ENCODE results near the gene VPREB3.

DNA sequence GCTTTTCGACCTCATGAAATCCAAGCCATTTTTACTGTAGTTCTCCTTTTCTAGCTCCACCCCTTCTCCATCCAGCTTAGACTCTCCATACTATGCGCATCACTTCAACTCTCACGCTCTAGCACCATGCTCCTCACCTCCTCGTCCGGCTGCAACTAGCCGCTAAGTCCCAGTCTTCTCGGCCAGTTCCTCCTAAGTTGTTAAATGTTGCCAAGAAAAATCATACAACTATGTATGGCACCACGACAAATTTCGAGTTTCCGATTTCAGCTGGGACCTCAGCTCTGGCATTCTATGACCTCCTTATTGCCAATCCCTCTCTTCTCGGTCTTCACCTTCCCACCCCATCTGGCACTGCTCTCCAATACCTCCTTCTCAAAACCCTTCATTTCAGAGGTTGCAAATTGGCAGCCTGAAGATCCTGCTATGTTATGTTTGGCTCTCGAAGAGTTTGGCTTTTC, 4.4 kb downstream of the VPREB3 start:
- TF ChIP-seq, protein P1, sequence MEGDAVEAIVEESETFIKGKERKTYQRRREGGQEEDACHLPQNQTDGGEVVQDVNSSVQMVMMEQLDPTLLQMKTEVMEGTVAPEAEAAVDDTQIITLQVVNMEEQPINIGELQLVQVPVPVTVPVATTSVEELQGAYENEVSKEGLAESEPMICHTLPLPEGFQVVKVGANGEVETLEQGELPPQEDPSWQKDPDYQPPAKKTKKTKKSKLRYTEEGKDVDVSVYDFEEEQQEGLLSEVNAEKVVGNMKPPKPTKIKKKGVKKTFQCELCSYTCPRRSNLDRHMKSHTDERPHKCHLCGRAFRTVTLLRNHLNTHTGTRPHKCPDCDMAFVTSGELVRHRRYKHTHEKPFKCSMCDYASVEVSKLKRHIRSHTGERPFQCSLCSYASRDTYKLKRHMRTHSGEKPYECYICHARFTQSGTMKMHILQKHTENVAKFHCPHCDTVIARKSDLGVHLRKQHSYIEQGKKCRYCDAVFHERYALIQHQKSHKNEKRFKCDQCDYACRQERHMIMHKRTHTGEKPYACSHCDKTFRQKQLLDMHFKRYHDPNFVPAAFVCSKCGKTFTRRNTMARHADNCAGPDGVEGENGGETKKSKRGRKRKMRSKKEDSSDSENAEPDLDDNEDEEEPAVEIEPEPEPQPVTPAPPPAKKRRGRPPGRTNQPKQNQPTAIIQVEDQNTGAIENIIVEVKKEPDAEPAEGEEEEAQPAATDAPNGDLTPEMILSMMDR (IDR thresholded peaks at IDR 0.05), result no peak
- no peak for TF ChIP-seq POLR2AphosphoS5 (IDR thresholded peaks at IDR 0.05; ENCODE audit: low read depth, low read length)
- no peak for TF ChIP-seq SIN3A (IDR thresholded peaks at IDR 0.05; ENCODE audit: borderline replicate concordance, insufficient read depth, low read depth, low read length)

Measured in Panc1 (cell line).